A673 (cell line): ENCODE measurements around the gene ANXA10. TPM values are rescaled to one million over a fixed set of nuclear protein-coding genes. Genes with fewer than 3 reads are reported as not detected.

Experiments
- BruUV-seq: library from RNA; stranded (reverse); fragments of 400-500 nt; replicated peaks from 2 replicates; lab custom pipeline; 2021; lab: Mats Ljungman, UMichigan
- CTCF ChIA-PET: fragments of 300-600 bp; sonication (Branson Sonifier 250); formaldehyde crosslinking; loops from one replicate; lab custom pipeline; 2022; ENCODE audit warnings: antibody characterized with exemption; lab: Charles Lee
- POLR2A ChIA-PET: fragments of 300-600 bp; sonication (Branson Sonifier 250); formaldehyde crosslinking; loops from one replicate; lab custom pipeline; 2022; ENCODE audit warnings: antibody characterized with exemption; ENCODE audit not compliant: low non-redundant PET; lab: Charles Lee
- DNase-seq: peaks from one replicate; pipeline ENCODE4 v3.0.0-alpha.2; 2015; ENCODE audit warnings: low spot score
- H3K27ac ChIP-seq: fragments of 200-600 bp; sonication (generic); 2 replicates; pipeline ENCODE4 v1.5.1; 2016; ENCODE audit warnings: mixed run types, low read depth, mild to moderate bottlenecking, mixed read lengths, antibody characterized with exemption, low read length; ENCODE audit not compliant: poor library complexity, severe bottlenecking
- H3K27me3 ChIP-seq: fragments of 200-600 bp; sonication (generic); replicated peaks from 2 replicates; pipeline ENCODE4 v1.6.1; 2017; ENCODE audit warnings: mixed run types, low read depth, mild to moderate bottlenecking, mixed read lengths, antibody characterized with exemption, low read length; ENCODE audit not compliant: insufficient read depth, poor library complexity
- H3K36me3 ChIP-seq: fragments of 200-600 bp; sonication (generic); 2 replicates; pipeline ENCODE4 v1.6.1; 2016; ENCODE audit warnings: mixed run types, mild to moderate bottlenecking, mixed read lengths, antibody characterized with exemption, low read length; ENCODE audit not compliant: insufficient read depth, poor library complexity, severe bottlenecking
- H3K4me1 ChIP-seq: fragments of 200-600 bp; sonication (generic); 2 replicates; pipeline ENCODE4 v1.6.1; 2017; ENCODE audit warnings: mixed run types, mild to moderate bottlenecking, mixed read lengths, antibody characterized with exemption, low read length; ENCODE audit not compliant: insufficient read depth, poor library complexity, severe bottlenecking
- H3K4me3 ChIP-seq: fragments of 200-600 bp; sonication (generic); 2 replicates; pipeline ENCODE4 v1.5.1; 2016; ENCODE audit warnings: low read depth, mixed run types, mild to moderate bottlenecking, mixed read lengths, low read length; ENCODE audit not compliant: poor library complexity, severe bottlenecking
- H3K9me3 ChIP-seq: fragments of 200-600 bp; sonication (generic); 2 replicates; pipeline ENCODE4 v1.6.1; 2016; ENCODE audit warnings: mixed run types, low read depth, mild to moderate bottlenecking, mixed read lengths, antibody characterized with exemption, low read length; ENCODE audit not compliant: poor library complexity, severe bottlenecking
- CTCF ChIP-seq: fragments of 300-800, 200-600 bp; sonication (generic); conservative IDR thresholded peaks from 2 replicates; pipeline ENCODE4 v1.5.1; 2017; ENCODE audit warnings: low read depth, mild to moderate bottlenecking, antibody characterized with exemption, low read length, moderate library complexity, mixed read lengths
- EZH2 ChIP-seq: fragments of 200-600 bp; sonication (generic); IDR thresholded peaks from 2 replicates; pipeline ENCODE4 v1.6.1; 2017; ENCODE audit warnings: borderline replicate concordance, low read depth, mild to moderate bottlenecking, mixed read lengths, antibody characterized with exemption, low read length; ENCODE audit not compliant: poor library complexity, severe bottlenecking
- intact Hi-C: fragments of 100-400 bp; cut with micrococcal nuclease; formaldehyde crosslinking; loops from one replicate; pipeline ENCODE4 v1.10.0; 2022; ENCODE audit not compliant: unreplicated experiment
- total RNA-seq: library from RNA; stranded (reverse); gene quantifications from 2 replicates; pipeline ENCODE4 v1.2.3, GENCODE V29; 2021

The ANXA10 gene
- total RNA-seq, 1 experiment from 2014 or later = not detected

- ChIA-PET POLR2A (no interaction called here), CTCF (no interaction called here)
- intact Hi-C loops = no loop called here
- Histone ChIP-seq H3K27me3 (no peaks in the 10 kb centered on the region), H3K36me3 (no peaks in the 10 kb centered on the region), H3K27ac (no peak overlapping the region), H3K4me3 (no peak overlapping the region), H3K4me1 (peaks cover 4% of the 10 kb centered on the region), H3K9me3 (no peaks in the 10 kb centered on the region)
- no peak for DNase-seq
- no TSS peak for BruUV-seq
- TF ChIP-seq EZH2 (no peak), CTCF (no peak)
These were observed 85.3 kb downstream of the ANXA10 start for GRCh38 chr4:168177546-168178149.

GRCh38 chr4:168183717-168184571 is 91.6 kb downstream of the ANXA10 start:
- TF ChIP-seq CTCF (peak; percentile 72), EZH2 (no peak)
- peak; percentile 51 for DNase-seq
- no peaks in the 10 kb centered on the region for H3K4me1 ChIP-seq
- no peaks in the 10 kb centered on the region for H3K9me3 ChIP-seq
- CTCF ChIA-PET = no interaction called here
- no peak overlapping the region for H3K27ac ChIP-seq
- intact Hi-C loops = loop anchor here (5.0 to 10.0 kb wide), 4 partner anchors 371 to 1308 kb away; no protein-coding TSS in a partner anchor
- no peak overlapping the region for H3K4me3 ChIP-seq
- no peaks in the 10 kb centered on the region for H3K36me3 ChIP-seq
- H3K27me3 ChIP-seq = no peaks in the 10 kb centered on the region
- BruUV-seq = no TSS peak
- POLR2A ChIA-PET = no interaction called here

GRCh38 chr4:168188754-168189153 is 96.4 kb downstream of the ANXA10 start:
- POLR2A ChIA-PET = no interaction called here
- H3K4me3 ChIP-seq = no peak overlapping the region
- no peaks in the 10 kb centered on the region for H3K36me3 ChIP-seq
- BruUV-seq = no TSS peak
- H3K27me3 ChIP-seq = no peaks in the 10 kb centered on the region
- DNase-seq = no peak
- no peaks in the 10 kb centered on the region for H3K4me1 ChIP-seq
- no peak overlapping the region for H3K27ac ChIP-seq
- TF ChIP-seq EZH2 (no peak), CTCF (no peak)
- intact Hi-C loops = loop anchor here (5.0 to 10.0 kb wide), 2 partner anchors 324 to 366 kb away; no protein-coding TSS in a partner anchor
- no peaks in the 10 kb centered on the region for H3K9me3 ChIP-seq
- CTCF ChIA-PET = no interaction called here
